C4-2B (cell line): ENCODE measurements around the gene FAM118A.
A peak's percentile ranks its signal among the peaks of the same experiment; 100 is the strongest.

Source experiments
- H3K27ac ChIP-seq: fragments of 450-650 bp; 2 replicates; pipeline ENCODE4 v1.5.1; 2017
- ZFX ChIP-seq: fragments of 450-650 bp; IDR thresholded peaks from 2 replicates; pipeline ENCODE4 v1.6.1; 2017
- TF ChIP-seq, protein P1 (sequence below): fragments of 450-650 bp; conservative IDR thresholded peaks from 2 replicates; pipeline ENCODE4 v1.5.1; 2017; ENCODE audit warnings: mild to moderate bottlenecking

The FAM118A gene

DNA sequence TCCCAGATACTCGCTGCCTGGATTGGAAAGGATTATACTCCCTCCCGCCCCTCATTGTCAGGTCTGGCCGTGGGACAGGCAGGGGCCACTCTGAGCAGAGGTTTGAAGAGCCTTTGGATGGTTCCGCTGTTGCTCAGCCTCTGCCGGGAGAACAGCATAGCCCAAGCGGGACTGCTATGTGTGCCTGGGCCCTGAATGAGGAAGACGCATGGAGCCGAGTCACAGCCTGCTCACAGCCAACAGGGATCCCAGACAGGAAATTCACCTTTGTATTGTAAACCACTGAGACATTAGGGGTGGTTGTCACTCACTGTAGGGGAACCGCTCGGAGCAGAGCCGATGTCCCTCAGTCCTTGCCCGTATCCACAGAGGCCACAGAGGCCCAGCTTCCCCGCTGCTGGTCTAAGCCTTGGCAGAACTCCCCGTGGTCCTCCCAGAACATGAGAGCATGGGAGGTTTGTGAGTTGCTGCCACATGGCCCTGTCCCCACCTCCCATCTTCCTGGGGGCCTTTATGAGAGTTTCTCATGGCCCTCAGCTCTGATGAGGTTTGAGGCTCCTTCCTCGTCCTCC, 10.7 kb upstream of the FAM118A start:
- H3K27ac ChIP-seq, result no peak overlapping the region
- TF ChIP-seq ZFX, result no peak
- TF ChIP-seq, protein P1, sequence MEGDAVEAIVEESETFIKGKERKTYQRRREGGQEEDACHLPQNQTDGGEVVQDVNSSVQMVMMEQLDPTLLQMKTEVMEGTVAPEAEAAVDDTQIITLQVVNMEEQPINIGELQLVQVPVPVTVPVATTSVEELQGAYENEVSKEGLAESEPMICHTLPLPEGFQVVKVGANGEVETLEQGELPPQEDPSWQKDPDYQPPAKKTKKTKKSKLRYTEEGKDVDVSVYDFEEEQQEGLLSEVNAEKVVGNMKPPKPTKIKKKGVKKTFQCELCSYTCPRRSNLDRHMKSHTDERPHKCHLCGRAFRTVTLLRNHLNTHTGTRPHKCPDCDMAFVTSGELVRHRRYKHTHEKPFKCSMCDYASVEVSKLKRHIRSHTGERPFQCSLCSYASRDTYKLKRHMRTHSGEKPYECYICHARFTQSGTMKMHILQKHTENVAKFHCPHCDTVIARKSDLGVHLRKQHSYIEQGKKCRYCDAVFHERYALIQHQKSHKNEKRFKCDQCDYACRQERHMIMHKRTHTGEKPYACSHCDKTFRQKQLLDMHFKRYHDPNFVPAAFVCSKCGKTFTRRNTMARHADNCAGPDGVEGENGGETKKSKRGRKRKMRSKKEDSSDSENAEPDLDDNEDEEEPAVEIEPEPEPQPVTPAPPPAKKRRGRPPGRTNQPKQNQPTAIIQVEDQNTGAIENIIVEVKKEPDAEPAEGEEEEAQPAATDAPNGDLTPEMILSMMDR, result no peak

DNA sequence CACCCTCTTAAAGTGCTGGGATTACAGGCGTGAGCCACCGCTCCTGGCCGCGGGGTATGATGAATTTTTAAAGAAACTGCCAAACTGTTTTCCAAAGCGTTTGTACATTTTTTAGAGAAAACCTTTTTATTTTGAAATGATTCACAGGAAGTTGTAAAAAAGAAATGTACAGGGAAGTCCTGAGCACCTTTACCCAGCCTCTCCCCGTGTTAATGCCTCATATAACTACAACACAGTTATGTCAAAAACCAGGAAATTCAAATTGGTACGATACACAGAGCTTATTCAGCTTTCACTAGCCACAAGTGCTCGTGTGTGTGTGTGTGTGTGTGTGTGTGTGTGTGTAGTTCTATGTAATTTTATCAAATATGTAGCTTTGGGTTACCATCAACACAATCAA, 7.0 kb upstream of the FAM118A start:
- TF ChIP-seq, protein P1, result no peak
- TF ChIP-seq ZFX, result no peak
- H3K27ac ChIP-seq, result no peak overlapping the region

DNA sequence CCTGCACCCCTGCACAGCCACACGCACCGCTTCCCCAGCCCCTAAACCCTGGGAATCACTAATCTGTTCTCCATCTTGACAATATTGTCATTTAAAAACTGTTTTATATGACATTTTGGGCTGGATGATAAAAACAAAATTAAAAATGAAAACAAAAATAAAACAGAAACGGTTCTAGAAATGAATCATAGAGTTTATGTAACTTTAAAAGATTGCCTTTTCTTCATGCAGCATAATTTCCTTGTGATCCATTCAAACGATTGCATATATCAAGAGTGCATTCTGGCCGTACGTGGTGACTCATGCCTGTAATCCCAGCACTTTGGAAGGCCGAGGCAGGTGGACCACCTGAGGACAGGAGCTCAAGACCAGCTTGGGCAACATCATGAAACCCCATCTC, 6.6 kb upstream of the FAM118A start:
- no peak for TF ChIP-seq ZFX
- TF ChIP-seq, protein P1, result no peak
- H3K27ac ChIP-seq, result no peak overlapping the region

- H3K27ac ChIP-seq, result no peak overlapping the region
- TF ChIP-seq, protein P1, result no peak
- no peak for TF ChIP-seq ZFX
Measured at GRCh38 chr22:45304971-45305370, 4.8 kb upstream of the FAM118A start.

DNA sequence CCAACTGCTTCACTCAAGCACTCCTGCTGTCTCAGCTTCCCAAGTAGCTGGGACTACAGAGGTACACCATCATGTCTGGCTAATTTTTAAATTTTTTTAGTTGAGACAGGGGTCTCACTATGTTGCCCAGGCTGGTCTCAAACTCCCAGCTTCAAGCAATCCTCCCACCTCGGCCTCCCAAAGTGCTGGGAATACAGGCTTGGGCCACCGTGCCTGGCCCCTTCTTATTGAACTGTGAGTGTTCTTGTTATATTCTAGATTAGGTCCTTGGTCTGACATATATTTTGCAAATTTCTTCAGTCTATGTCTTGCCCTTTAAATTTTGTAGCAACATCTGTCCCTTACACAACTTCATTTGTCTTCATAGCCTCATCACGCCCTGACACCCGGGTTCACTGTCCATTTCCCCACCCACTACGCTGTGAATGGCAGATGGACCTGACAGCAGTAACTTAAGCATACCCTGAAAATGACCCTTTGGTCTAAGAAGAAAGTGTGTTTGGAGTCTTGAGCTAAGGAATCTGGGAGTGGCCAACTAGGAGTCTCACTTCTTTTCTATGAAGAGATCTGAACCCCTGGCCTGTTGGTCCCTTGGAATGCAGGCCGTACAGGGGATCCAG, 4.2 kb upstream of the FAM118A start:
- TF ChIP-seq, protein P1, result no peak
- no peak for TF ChIP-seq ZFX
- no peak overlapping the region for H3K27ac ChIP-seq

GRCh38 chr22:45306139-45306538, 3.6 kb upstream of the FAM118A start:
- no peak overlapping the region for H3K27ac ChIP-seq
- no peak for TF ChIP-seq ZFX
- TF ChIP-seq, protein P1, result no peak

GRCh38 chr22:45308391-45308956, 1.3 kb upstream of the FAM118A start:
- peak overlapping the region; percentile 91 for H3K27ac ChIP-seq
- TF ChIP-seq, protein P1, result no peak
